Skeletal muscle cell (primary cell): ENCODE results near the gene ACVR1.
"Not testable (repeated sequence)": the region's sequence is repeated elsewhere in the genome, so short reads cannot be mapped to it uniquely, and the experiment has no call there.

Experiments used
- DNase-seq: peaks from one replicate; pipeline ENCODE4 v3.0.0-alpha.2; 2010; ENCODE audit warnings: low read depth
- H3K4me3 ChIP-seq: 2 replicates; pipeline ENCODE4 v1.5.1; 2011; ENCODE audit warnings: low read depth, mild to moderate bottlenecking, control low read depth, low read length, moderate library complexity

ACVR1 gene

DNA sequence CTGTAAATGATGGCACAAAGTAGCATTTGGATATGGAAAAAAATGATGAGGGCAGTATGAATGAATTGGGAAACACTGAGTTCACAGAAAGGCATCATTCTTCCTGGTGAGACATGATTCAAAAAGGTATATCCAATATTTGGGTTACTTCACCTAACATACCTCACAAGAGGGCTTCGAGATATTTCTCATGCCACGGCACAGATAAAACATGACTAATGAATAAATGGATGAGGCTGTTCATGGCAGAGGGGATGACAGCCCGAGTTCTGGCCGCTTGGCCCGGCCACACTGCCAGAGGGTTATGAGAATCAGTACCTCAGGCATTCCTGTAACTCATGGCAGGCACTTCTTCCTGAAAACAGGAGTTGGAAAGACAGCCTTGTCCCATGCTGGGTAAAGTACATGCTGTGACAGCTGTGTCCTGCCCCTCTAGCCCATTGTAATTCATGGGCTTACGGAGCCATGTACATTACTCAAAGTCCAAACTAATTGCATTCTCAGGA, 131.5 kb downstream of the ACVR1 start:
- DNase-seq: no peak

DNA sequence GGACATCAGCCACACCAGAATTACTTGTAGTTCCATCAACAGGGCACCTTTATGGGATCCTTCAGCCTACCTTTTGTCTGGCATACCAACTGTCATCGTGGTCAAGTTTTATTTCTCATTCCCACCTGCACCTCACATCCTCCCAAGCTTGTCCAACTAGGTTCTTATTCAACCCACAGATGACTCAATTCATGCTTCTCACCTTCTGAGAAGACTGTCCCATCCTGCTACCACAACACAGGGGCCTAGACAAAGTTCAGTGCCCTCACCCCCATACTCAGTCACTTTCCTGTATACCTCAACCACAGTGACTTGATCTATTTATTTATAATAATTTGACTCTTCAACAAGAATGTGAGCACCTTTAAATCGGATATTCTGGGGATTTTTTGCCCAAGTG, 133.1 kb downstream of the ACVR1 start:
- H3K4me3 ChIP-seq: no peak overlapping the region
- DNase-seq: no peak

More for the DNA sequence above, 131.5 kb downstream of the ACVR1 start:
- no peak overlapping the region for H3K4me3 ChIP-seq

DNA sequence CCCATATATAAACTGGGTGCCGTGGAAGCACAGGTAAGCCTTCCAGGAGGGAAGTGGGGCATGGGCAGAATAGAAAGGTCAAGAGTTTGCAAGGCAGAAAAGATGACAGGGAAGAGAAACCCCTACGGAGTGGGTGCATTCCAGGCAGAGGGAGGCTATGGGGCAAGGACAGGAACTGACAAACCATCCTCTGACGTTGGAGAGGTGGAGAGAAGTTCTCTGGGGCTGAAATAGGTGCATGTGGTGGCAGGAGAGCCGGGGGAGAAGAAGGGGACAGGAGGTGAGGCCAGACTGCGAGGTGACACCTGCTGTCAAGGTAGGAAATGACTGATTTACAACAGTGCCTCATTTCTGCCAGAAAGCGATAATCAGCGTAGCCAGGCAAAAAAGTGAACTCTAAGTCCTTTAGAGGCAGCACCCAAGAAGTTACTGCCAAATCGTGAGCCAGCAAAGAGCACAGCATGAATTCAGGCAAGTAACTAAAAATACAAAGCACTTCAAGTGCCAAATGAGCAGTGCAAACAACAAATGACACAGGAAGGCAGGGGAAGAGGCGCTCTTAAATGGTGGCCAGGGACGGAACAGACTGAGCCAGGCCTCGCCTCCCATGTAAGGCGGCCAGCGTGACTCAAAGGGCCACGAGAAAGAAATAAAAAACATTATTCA, 134.2 kb downstream of the ACVR1 start:
- H3K4me3 ChIP-seq: no peak overlapping the region
- no peak for DNase-seq

GRCh38 chr2:157737656-157738055, 138.5 kb downstream of the ACVR1 start:
- DNase-seq: no peak
- no peak overlapping the region for H3K4me3 ChIP-seq

DNA sequence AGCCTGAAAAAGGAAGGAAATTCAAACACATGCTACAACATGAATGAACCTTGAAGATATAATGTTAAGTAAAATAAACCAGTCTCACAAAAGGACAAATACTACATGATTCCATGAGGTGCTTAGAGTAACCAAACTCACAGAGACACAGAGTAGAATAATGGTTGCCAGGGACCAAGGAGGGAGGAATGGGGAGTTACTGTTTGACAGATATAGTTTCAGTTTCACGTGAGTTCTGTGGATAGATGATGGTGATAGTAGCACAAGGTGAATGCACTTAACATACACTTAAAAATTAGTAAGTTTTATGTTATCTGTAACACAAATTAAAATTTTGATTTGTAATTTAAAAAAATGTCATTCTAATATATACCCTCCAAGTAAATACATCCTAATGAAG, 140.6 kb downstream of the ACVR1 start:
- H3K4me3 ChIP-seq: no peak overlapping the region
- DNase-seq: no peak

DNA sequence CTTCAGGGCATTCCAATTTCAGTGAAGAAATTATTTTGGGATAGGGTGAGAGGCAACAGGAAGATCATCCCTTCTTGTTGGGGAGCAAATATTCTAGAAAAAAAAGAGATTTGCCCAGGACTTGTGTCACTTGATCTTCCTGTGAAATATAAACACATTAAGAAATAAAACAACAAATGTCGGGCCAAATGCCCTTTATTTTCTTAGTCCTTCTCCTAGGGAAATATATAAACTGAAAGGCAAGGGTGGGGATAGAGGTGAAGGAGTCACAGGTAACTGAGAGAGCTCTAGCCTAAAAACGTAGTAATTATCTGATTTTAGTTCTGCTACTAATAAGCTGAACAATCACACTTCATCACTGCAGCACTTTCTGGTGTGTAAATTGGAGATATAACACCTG, 142.9 kb downstream of the ACVR1 start:
- no peak overlapping the region for H3K4me3 ChIP-seq
- DNase-seq: no peak

DNA sequence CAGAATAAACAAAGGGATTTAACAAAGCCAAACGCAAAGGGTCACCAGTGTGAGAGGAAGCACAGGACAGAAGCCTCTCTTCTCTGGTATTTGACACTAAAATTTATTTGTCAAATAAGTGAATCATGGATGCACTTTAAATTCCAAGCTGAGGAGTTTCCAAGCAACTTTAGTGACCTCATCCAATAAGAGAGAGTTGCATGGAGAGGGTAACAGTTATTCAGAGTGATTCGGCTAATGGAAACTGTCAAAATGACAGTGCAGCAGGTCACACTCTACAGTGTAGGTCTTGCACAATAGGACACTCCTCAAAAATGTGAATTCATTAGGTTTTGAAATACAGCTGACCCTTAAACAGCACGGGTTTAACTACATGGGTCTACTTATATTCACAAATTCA, 143.5 kb downstream of the ACVR1 start:
- DNase-seq: no peak
- no peak overlapping the region for H3K4me3 ChIP-seq

- DNase-seq: no peak
- no peak overlapping the region for H3K4me3 ChIP-seq
Observed at GRCh38 chr2:157727693-157728092, 148.4 kb downstream of the ACVR1 start.

- no peak overlapping the region for H3K4me3 ChIP-seq
- DNase-seq: no peak
Observed at GRCh38 chr2:157726946-157727345, 149.2 kb downstream of the ACVR1 start.

- H3K4me3 ChIP-seq: no peak overlapping the region
- DNase-seq: peak; percentile 49
Observed at GRCh38 chr2:157725846-157726245, 150.3 kb downstream of the ACVR1 start.

GRCh38 chr2:157722580-157723234, 153.4 kb downstream of the ACVR1 start:
- no peak for DNase-seq
- H3K4me3 ChIP-seq: no peak overlapping the region

DNA sequence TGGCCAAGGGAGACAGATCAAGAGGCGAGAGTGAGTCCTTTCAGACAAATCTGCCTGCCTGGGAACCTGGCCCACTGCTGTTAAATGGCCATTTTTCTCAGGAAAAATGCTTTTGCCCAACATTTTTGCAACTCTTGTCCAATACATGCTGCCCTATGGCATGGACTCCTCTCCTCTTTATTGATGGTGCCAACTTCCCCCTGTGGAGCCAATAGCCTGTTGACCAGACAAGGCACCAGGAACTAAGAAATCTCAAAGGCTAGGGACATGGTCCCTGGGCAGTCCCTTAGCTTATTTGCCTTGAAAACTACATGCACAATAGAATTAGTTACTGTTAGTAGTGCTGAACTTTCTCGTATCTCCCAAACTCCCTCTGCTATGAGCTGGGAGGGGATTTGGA, 155.6 kb downstream of the ACVR1 start:
- H3K4me3 ChIP-seq: no peak overlapping the region
- no peak for DNase-seq

GRCh38 chr2:157704653-157705052, 171.5 kb downstream of the ACVR1 start:
- H3K4me3 ChIP-seq, DNase-seq: not testable (repeated sequence)

- H3K4me3 ChIP-seq, DNase-seq: not testable (repeated sequence)
Observed at GRCh38 chr2:157704148-157704547, 172.0 kb downstream of the ACVR1 start.

- no peak overlapping the region for H3K4me3 ChIP-seq
- DNase-seq: no peak
Observed at GRCh38 chr2:157699806-157700205, 176.3 kb downstream of the ACVR1 start.

GRCh38 chr2:157699009-157699408, 177.1 kb downstream of the ACVR1 start:
- DNase-seq: no peak

GRCh38 chr2:157698430-157698829, 177.7 kb downstream of the ACVR1 start:
- no peak overlapping the region for H3K4me3 ChIP-seq
- DNase-seq: peak; percentile 85

More at GRCh38 chr2:157699009-157699408, 177.1 kb downstream of the ACVR1 start:
- no peak overlapping the region for H3K4me3 ChIP-seq

GRCh38 chr2:157696036-157696435, 180.1 kb downstream of the ACVR1 start:
- no peak for DNase-seq
- no peak overlapping the region for H3K4me3 ChIP-seq

DNA sequence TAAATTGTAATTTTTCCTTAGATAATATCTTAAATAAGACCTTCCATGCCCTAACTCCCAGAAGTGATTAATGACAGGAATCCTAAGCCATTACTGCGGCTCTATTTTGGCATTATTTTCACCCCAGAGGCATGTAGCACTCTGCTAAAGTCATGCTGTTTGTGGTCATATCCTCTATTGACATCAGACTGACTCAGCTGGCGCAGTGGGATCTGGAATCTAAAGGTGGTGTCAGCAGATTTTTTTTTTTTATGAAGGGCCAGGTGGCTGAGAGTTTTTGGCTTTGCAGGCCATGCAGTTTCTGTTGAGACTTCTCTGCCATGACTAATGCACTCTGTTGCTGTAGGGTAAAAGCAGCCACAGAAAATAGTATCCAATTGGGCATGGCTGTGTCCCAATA, 183.4 kb downstream of the ACVR1 start:
- H3K4me3 ChIP-seq: no peak overlapping the region
- peak; percentile 82 for DNase-seq

GRCh38 chr2:157691695-157692094, 184.4 kb downstream of the ACVR1 start:
- peak; percentile 14 for DNase-seq
- no peak overlapping the region for H3K4me3 ChIP-seq

GRCh38 chr2:157691131-157691530, 185.0 kb downstream of the ACVR1 start:
- DNase-seq: no peak
- no peak overlapping the region for H3K4me3 ChIP-seq
